WTC11 (cell line): ENCODE measurements around the gene MPP7.

Experiments used
- ARID4B ChIP-seq: sonication (generic); formaldehyde crosslinking; IDR thresholded peaks from 2 replicates; pipeline ENCODE4 v1.8.0; 2023; ENCODE audit warnings: missing genetic modification reagents, mild to moderate bottlenecking, borderline replicate concordance
- CBFB ChIP-seq: sonication (generic); formaldehyde crosslinking; IDR thresholded peaks from 2 replicates; pipeline ENCODE4 v1.8.1; 2022; ENCODE audit warnings: mild to moderate bottlenecking, low read depth, missing genetic modification reagents
- CREB1 ChIP-seq: sonication (generic); formaldehyde crosslinking; IDR thresholded peaks from 2 replicates; pipeline ENCODE4 v1.8.0; 2023; ENCODE audit warnings: mild to moderate bottlenecking, missing genetic modification reagents
- EMX1 ChIP-seq: fragments of 250-450 bp; sonication (Bioruptor Pico); IDR thresholded peaks from 2 replicates; pipeline ENCODE4 v1.8.0; 2021; ENCODE audit warnings: mild to moderate bottlenecking
- ESRRA ChIP-seq: sonication (generic); formaldehyde crosslinking; IDR thresholded peaks from 2 replicates; pipeline ENCODE4 v1.8.1; 2022; ENCODE audit warnings: mild to moderate bottlenecking, missing genetic modification reagents, borderline replicate concordance
- FOXK1 ChIP-seq: sonication (generic); formaldehyde crosslinking; IDR thresholded peaks from 2 replicates; pipeline ENCODE4 v1.8.0; 2022; ENCODE audit warnings: mild to moderate bottlenecking, moderate library complexity, missing genetic modification reagents
- JUN ChIP-seq: sonication (generic); formaldehyde crosslinking; IDR thresholded peaks from 2 replicates; pipeline ENCODE4 v1.8.0; 2023; ENCODE audit warnings: mild to moderate bottlenecking, missing genetic modification reagents
- MLX ChIP-seq: sonication (generic); formaldehyde crosslinking; IDR thresholded peaks from 2 replicates; pipeline ENCODE4 v1.8.1; 2023; ENCODE audit warnings: mild to moderate bottlenecking, missing genetic modification reagents, moderate library complexity
- NR3C1 ChIP-seq: sonication (generic); formaldehyde crosslinking; conservative IDR thresholded peaks from 2 replicates; pipeline ENCODE4 v1.8.1; 2023; ENCODE audit warnings: low read depth, mild to moderate bottlenecking, missing genetic modification reagents
- USF2 ChIP-seq: sonication (generic); formaldehyde crosslinking; IDR thresholded peaks from 2 replicates; pipeline ENCODE4 v1.8.1; 2023; ENCODE audit warnings: mild to moderate bottlenecking, missing genetic modification reagents, moderate library complexity
- TF ChIP-seq, protein P1 (sequence below): fragments of 200-600 bp; IDR thresholded peaks from 2 replicates; pipeline ENCODE4 v1.8.0; 2022; ENCODE audit warnings: antibody characterized with exemption
- TF ChIP-seq, protein P2 (sequence below): sonication (generic); formaldehyde crosslinking; IDR thresholded peaks from 2 replicates; pipeline ENCODE4 v1.8.1; 2022; ENCODE audit warnings: low read depth, missing genetic modification reagents, borderline replicate concordance
- TF ChIP-seq, protein P3 (sequence below): sonication (generic); formaldehyde crosslinking; IDR thresholded peaks from 2 replicates; pipeline ENCODE4 v1.8.0; 2022; ENCODE audit warnings: mild to moderate bottlenecking, missing genetic modification reagents
- TF ChIP-seq, protein P4 (sequence below): sonication (generic); formaldehyde crosslinking; IDR thresholded peaks from 2 replicates; pipeline ENCODE4 v1.8.1; 2022; ENCODE audit warnings: mild to moderate bottlenecking, moderate library complexity, missing genetic modification reagents

- TF ChIP-seq, protein P1, sequence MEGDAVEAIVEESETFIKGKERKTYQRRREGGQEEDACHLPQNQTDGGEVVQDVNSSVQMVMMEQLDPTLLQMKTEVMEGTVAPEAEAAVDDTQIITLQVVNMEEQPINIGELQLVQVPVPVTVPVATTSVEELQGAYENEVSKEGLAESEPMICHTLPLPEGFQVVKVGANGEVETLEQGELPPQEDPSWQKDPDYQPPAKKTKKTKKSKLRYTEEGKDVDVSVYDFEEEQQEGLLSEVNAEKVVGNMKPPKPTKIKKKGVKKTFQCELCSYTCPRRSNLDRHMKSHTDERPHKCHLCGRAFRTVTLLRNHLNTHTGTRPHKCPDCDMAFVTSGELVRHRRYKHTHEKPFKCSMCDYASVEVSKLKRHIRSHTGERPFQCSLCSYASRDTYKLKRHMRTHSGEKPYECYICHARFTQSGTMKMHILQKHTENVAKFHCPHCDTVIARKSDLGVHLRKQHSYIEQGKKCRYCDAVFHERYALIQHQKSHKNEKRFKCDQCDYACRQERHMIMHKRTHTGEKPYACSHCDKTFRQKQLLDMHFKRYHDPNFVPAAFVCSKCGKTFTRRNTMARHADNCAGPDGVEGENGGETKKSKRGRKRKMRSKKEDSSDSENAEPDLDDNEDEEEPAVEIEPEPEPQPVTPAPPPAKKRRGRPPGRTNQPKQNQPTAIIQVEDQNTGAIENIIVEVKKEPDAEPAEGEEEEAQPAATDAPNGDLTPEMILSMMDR: no peak
- TF ChIP-seq, protein P2, sequence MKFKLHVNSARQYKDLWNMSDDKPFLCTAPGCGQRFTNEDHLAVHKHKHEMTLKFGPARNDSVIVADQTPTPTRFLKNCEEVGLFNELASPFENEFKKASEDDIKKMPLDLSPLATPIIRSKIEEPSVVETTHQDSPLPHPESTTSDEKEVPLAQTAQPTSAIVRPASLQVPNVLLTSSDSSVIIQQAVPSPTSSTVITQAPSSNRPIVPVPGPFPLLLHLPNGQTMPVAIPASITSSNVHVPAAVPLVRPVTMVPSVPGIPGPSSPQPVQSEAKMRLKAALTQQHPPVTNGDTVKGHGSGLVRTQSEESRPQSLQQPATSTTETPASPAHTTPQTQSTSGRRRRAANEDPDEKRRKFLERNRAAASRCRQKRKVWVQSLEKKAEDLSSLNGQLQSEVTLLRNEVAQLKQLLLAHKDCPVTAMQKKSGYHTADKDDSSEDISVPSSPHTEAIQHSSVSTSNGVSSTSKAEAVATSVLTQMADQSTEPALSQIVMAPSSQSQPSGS (CRISPR knock-in tag): no peak
- TF ChIP-seq MLX (CRISPR knock-in tag): no peak
- no peak for TF ChIP-seq CBFB (CRISPR knock-in tag)
- no peak for TF ChIP-seq CREB1 (CRISPR knock-in tag)
- TF ChIP-seq, protein P3, sequence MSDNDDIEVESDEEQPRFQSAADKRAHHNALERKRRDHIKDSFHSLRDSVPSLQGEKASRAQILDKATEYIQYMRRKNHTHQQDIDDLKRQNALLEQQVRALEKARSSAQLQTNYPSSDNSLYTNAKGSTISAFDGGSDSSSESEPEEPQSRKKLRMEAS: no peak
- TF ChIP-seq, protein P4, sequence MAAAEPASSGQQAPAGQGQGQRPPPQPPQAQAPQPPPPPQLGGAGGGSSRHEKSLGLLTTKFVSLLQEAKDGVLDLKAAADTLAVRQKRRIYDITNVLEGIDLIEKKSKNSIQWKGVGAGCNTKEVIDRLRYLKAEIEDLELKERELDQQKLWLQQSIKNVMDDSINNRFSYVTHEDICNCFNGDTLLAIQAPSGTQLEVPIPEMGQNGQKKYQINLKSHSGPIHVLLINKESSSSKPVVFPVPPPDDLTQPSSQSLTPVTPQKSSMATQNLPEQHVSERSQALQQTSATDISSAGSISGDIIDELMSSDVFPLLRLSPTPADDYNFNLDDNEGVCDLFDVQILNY: no peak
- no peak for TF ChIP-seq ARID4B
- no peak for TF ChIP-seq ESRRA (CRISPR knock-in tag)
- no peak for TF ChIP-seq NR3C1
- TF ChIP-seq JUN: no peak
- no peak for TF ChIP-seq FOXK1 (CRISPR knock-in tag)
- TF ChIP-seq USF2: no peak
- TF ChIP-seq EMX1 (CRISPR knock-in tag): no peak
Measured at GRCh38 chr10:28294809-28295208, 8.1 kb downstream of the MPP7 start.
